Stimulated activated CD4-positive, alpha-beta T cell treated with anti-CD3 and anti-CD28 coated beads, TNF-alpha, amount 100 ng/mL, for 48 hours (primary cell): ENCODE measurements around the gene DKC1.

ENCODE experiments used
- DNase-seq, 3 donors: peaks; one replicate each; pipeline ENCODE4 v3.0.0-alpha.2; 2020; ENCODE audit warnings: low read depth in 3 of 3

DKC1 gene

DNA sequence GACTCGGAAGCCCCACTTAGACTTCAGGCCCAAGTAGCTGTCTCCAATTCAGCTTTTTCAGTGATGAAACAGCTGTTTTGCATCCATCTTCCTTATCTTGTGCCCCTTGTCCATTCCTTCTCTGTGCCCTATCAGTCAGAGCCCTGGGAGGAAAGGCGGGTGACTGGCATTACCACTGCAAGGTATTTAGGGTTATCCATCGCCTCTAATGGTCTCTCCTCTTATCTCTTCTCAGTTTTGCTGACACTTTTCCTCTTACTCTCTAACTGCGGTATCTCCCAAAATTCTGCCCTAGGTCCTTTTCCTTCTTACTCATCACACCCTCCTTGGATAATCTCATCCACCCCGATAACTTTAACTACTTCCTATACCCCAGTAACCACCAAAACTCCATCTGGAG, 25.5 kb upstream of the DKC1 start:
- DNase-seq, result no peak

DNA sequence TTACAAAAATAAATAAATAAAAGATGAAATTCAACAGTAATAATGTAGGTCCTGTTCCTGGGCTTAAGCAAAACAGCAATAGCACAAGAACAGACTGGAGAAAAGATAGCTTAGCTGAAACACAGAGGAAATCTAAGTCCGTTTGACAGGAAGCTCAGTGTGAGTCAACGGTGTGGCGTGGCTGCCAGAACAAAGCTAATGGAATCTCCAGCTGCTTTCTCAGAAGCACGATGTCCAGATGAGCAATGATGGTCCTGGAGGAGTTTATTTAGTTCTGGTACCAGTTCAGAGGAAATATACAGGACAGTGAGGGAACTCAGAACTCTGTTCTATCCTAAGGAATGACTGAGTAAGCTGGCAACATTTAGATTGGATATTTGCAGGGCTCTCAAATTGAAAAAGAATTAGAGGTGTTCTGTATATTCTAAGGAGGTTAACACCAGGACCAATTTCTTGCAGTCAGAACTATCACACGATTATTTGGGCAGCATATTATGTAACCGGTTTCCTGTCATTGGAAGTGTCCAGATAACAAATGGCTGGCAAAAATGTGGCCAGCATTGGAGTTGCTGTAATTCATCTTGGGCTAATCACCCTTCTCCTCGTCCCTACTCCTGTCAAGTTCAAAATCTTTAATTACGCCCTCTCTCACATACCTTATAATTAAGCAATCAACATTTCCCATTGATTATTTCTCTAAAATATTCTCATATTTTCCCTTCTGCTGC, 24.5 kb upstream of the DKC1 start:
- DNase-seq, result no peak

DNA sequence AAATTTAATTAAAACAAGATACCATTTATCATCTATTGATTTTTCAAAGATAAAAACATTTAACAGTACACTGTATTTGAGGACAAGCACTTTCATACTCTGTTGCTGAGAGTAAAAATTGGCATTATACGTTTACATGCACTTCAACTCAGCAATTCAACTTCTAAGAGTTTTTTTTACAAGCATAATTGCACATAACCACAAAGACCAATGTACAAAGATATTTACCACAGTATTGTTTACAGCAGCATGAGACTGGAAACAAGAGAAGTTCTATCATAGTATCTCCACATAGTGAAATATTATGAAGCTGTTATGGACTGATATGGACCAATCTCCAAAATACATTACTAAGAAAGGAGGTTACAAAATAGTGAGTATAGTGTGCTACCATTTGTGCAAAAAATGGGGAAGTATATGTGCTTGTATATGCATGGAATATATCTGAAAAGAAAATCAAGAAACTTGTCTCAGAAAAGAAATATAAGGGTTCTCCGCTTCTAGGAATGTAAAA, 22.7 kb upstream of the DKC1 start:
- no peak for DNase-seq

DNA sequence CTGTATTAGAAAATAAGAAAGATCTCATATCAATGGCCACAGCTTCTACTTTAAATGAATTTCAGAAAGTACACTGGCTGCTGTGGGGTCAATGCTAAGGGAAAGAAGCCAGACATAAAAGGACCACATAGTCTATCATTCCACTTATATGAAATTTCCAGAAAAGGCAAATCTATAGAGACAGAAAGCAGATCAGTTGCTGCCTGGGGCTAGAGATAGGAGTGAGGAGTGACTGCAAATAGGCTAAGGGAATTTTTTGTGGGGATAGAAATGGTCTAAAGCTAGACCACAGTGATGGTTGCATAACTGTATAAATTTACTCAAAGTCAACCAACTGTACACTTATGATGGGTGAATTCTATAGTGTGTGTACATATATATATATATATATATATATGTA, 20.1 kb upstream of the DKC1 start:
- no peak for DNase-seq

DNA sequence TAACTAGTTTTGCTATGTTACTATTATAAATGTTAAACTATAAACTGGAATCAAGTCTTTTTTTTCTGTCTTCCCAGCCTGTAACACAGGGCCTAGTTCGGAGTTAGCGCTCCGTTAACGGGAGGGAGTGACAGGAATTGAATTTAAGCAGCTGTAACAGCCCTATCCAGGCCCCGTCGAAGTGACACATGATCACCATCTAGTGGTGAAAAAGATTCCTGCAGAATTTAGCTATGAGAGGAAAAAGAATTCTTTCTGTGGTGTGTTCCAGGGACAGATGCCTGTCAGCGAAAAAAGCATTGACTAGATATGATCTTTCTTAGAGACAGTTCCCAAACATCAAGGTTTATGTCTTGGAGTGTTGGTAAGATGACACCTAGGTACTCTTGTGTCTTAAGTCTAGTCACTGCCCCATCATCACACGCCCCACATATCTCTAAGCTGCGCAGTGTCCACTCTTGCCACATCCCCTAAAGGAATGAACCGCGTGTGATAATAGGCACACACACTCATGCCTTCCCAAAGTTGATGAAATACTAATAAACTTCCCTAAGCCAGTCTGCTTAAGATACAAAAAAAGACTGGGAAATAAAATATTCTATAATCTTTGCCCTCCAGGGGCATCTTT, 13.8 kb upstream of the DKC1 start:
- DNase-seq, result no peak

DNA sequence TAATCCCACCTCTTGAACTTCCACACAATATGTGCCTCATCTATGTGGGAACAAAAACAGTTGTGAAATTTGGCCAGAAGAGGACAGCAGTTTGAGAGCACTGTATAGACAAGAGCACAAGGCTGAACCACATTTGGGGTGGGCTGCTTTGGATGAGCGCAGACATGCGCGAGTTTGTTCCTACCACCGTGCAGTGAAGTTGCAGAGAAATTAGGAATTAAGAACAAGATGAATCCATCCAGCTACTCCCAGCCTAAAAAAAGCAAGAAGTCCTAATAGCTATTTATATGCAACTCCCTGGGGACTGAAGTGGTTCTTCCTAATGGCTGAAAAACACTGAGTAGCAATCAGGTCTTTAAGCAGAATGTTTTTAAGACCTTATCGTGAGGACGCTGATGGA, 12.8 kb upstream of the DKC1 start:
- DNase-seq, result no peak

DNA sequence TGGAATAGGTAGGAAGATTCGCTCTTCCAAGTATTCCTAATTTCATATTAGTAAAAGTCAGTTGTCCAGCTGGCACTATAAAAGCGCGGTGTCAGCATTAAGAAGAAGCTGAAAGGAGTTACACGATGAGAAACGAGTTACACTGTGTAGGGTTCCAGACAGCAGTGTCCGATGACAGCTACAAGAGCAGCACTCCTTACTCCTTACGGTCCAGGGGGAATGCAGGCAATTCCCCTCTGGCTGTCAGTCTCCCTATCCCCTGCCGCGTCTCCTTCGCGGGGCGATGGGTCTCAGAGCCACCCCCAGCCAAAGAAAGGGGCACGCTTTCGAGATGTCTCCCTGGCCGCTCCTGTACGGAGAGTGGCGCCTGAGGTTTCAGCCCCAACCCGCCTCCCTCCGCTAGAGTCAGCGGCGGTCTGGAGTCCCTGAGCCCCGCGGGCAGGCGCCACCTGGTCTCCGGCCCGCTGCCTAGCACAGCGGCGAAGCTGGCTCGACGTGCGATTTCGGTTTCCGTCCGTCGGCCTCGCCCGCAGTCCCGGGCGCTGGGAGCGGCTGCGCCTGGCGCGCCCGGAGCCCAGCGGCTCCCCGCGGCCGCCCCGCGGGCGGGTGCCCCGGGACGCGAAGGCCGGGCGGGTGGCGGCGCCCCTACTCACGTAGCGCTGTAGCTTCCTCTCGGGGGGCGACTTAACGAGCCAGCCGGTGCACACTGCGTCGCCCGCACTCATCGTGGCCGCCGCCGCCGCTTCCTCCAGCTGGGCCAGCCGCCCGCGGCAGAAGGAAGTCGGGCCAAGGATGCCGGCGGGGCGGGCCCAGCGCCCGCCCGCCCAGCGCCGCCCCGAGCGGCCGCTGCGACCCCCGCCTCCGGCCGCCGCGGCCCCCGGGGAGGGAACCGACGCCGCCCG, 12.1 kb upstream of the DKC1 start, which contains the start of gene GAB3:
GAB3 (minus strand) TSS at position 777 of the 902 bp plus-strand sequence; CDS start at position 725, 52 bp downstream.
- no peak for DNase-seq

DNA sequence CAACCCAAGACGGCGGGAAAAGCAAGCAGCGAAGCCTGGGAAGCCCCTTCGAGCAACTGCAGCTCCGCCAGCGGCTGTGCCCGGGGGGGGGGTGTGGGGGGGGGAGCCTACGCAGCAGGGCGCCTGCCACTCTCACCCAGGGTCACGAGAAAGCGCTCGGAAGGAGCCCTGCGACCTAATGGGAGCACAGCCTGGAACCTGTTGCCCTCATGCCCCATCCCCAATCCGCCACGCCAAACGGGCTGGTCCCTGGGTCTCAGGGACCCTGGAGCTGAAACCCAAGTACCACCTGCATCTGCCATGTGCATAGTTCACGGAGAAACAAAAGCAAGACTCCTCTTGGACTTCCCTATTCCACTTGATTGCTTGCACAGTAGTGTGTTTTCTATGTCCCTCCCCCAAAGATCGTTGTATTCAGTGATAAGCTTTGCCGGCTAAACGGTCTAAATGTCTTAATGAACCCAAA, 11.4 kb upstream of the DKC1 start:
- DNase-seq, result no peak

DNA sequence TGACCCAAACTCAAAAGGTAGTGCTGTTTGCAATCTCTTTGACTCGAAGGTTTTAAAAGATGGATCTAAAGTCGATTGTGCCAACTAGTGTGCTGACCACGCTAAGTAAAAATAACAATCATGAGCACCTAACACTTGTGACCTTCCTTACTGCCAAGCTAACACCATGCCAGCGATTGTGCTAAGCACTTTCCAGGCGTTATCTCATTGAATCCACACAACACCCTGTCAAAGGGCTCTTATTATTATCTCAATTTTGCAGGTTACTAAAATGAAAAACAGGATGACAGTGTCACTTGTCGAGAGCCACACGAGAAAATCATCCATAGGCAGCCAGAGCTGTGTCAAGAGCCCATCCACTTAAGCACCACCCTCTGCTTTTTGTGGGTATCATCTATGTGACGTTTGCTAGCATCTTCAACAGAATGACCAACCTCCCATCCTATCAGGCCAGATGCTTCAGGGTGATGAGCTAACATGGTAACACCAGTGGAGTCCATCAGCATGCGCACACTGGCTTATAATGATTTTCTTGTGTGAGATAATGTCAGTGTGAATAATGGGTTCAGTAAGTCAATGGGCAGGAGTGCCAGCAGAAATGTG, 10.9 kb upstream of the DKC1 start:
- no peak for DNase-seq

DNA sequence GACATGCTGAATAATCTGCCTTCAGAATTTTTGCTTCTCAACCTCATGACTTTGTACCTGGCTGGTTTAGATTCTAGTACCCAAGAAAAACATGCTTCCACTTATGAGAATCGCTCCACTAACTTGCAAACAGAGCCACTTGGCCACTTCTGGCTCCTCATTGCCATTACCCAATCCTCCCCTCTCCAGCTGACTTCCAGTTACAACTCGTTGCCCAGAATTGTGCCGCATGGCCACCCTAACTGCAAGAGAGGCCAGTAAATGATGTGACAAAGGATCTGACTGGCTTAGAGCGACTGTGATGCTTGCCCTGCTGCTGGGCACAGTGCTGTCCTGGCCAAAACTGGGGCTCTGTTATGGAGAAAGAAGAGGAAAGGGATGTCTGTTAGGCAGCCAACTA, 4.0 kb upstream of the DKC1 start:
- DNase-seq, result no peak

DNA sequence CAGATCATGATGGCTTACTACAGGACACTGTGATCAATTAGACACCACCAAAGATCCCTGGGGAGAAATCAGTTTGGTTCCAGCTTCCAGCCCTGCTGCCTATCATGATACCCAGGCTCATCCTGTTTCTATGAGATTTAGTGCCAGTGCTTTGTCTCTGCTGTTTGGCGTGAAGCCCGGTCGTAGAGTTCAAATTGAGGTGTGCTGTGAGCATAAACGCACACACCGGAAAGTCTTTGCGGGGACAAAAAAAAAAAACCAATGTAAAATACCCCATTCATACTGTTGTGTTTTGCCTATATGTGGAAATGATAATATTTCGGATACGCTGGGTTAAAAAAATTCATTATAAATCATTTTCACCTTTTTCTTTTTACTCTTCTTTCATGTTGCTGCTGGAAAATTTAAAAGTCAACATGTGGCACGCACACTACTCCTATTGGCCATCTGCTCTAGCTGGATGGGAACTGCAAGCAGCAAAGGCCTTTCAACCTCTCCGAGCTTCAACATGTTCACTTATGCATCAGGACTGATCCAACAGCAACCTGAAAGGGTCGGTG, 607 bp upstream of the DKC1 start:
- no peak for DNase-seq

DNA sequence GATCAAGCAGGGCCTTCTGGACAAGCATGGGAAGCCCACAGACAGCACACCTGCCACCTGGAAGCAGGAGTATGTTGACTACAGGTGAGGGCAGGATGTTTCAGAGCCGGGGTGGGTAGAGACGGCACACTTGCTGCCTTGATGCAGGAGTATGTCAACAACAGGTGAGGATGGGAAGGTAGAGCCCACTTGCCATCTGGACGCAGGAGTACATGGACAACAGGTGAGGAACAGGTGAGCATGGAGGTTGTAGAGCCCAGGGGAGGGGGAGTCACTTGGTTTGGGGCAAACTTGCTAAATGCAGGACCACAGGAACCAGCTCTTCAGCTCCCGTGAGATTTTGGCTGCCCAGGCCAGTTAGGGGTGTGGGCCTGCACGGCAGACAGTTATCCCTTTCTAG, 12.0 kb downstream of the DKC1 start:
- DNase-seq, result no peak

DNA sequence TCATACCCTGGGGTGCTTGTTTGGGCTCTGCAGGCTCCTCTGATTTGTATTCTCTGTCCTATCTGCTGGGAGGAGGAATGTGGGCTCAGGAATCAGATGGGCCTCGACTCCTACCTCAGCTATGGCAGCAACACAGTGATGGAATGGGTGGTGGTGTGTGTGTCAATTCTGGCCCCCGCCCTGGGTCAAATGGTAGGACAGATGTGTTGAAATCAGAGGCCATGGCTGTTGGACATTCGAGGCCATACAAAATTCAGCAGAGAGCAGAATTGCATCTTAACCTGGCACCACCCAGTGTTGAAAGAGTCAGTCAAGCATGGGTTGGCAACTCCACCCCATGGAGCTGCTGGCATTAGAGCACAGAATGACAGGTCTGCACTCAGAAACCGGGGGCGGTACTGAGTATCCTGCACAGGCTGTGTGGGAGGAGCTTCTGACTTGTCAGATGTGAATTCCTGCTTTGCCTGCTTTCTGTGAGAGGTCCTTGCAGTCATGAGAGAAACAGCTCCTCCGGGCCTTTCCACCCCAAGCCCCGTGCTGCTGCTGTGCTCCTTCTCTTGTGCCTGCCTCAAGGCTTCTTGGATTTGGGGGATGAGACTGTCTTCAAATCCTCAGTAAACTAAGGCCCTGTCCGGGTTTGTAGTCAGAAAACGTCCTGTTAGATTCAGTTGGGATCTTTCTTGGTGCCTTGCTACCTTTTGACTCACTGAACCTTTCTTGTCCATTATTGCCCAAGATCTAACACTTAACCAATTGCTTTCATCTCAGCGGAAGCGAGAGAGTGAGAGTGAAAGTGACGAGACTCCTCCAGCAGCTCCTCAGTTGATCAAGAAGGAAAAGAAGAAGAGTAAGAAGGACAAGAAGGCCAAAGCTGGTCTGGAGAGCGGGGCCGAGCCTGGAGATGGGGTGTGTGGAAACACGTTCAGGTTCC, 13.0 kb downstream of the DKC1 start:
- DNase-seq, result peak in 1 of 3 donors; percentile 24

DNA sequence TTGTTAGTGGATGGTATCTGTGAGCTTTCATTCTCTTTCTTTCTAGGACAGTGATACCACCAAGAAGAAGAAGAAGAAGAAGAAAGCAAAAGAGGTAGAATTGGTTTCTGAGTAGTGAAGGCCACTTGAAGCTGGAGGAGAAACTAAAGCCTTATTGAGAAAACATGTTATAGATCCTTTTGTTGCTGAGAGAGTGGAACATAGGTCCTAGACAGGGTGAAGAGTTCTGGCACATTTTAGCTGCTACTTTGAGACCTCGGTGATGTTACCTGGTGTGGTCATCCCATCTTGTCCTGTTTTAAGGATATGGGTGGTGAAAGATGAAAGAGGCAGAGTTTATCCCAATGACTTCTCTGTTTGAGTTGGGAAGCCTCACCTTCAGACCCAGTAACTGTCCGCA, 14.1 kb downstream of the DKC1 start:
- DNase-seq, result no peak

DNA sequence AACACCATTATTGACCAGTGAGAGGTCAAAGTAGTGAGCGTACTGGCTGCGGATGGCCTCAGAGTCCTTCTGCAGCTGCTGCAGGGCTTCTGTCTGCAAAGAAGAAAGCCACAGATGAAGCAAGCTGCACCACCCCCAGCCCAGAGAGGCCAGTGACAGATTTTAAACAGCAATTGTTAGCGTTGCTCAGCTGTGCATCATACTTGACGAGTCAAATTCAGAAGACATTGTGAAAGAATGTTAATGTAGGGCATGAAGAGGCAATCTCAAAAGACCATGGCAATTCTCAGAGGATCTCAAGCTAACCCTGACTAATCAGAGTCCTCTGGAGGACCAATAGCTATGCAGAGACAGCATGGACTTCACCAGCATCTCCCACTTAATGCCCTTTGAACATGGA, 16.6 kb downstream of the DKC1 start:
- no peak for DNase-seq

DNA sequence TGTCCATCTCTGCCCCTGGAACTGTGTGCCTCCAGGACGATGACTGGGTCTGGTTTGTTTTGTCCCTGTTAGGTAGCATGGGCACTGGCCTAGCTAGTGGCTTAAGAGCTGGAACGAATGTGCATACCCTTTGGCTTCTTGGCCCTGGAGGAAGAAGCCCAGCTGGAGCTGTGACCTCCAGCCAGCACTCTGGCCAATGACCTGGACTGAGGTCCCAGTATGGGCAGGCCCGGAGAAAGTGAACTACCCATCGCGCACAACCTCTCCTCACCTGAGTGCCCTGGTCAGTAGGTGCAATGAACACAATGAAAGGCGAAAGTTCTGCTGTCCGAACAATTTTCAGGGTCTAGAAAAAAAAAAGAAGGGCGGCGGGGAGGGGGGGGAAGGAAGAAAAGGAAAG, 18.3 kb downstream of the DKC1 start:
- no peak for DNase-seq

DNA sequence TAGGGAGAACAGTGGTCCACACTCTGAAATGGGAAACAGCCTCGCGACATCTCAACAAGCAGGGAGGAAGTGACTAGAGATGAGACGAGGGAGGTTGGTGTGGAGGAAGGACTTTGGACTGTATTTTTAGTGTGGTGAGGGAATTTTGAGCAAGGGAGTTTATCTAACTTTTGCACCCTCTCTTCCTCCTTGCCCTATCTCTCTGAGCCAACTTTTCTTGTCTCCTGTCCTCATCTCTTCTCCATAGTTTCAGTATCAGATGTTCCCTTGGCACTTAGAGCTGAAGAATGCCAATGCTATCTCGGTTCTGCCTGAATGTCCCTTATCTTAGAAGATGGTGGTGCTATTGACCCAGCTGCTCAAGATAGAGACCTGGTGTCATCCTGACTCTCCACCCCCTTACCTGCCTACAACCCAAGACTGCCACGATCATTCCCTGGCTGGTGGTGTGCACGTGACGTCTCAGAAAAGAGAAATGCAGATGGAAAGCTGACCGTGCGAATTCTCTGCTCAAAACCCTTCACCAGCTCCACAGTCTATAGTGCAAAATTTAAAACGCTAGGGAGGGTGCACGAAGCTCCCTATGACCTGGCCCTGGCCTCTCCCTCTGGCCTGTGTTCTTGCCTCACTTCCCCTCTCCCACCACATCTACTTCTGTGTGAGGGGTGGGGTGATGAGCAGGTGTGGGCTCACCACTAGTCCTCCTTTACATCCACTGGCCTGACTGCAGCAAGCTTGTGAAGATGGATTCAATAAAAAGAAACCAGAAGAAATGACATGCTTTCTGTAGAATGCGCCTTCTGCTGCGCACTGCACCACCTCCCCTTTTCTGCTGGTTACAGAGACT, 21.7 kb downstream of the DKC1 start:
- no peak for DNase-seq

DNA sequence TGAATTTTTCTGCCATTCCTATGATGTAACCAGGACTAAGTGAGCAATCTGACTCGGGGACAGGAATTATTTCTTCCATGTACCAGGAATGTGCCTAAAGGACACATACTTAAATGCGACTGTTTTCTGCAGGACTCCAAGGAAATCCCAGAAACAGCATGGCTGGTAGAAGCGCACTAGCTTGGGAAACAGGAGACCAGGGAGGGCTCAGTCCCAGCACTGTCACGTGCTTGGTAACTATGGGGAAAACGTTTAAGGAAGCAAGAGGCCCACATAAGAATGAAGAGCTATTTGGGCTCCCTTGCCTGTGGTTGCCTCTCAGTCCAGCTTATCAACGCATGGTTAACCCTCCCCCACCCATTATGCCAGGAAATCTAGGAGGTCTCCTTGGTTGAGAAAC, 23.1 kb downstream of the DKC1 start:
- DNase-seq, result no peak

DNA sequence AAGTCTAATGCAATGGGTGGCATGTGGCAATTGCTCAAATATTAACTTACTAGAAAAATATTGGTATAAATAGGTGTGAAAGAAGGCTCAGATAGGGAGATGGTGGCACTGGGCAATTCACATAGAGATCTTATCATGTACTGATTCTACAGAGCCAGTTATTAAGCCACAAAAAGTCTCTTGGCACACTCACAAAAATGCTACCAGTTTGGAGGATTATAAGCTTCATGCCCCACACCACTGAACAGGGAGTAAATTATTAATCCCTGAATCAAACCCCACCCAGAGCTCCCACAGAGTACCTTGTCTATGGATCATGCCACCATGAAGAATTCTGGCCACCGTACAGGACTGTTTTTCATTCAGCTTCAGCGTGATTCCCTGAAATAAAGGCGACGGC, 28.8 kb downstream of the DKC1 start:
- no peak for DNase-seq

DNA sequence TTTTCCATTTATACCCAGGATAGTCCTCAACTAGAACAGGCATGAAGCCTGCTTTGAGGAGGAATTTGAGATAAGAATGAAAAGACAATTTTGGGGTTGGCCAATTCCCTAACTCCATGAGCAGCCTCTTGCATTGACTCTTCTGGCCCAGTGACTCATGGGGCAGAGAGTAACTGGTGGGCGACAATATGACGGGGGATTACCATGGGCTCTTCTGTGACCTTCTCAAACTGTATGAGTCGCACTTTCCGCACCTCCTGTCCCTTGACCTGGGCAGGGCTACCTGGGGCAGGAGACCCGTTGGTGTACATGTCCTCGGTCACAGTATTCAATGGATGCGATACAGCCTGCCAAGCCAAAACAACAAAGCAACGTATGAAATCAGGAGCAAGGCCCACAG, 29.3 kb downstream of the DKC1 start:
- no peak for DNase-seq
